Measurements from ENCODE around the gene PARD6G.

DNA sequence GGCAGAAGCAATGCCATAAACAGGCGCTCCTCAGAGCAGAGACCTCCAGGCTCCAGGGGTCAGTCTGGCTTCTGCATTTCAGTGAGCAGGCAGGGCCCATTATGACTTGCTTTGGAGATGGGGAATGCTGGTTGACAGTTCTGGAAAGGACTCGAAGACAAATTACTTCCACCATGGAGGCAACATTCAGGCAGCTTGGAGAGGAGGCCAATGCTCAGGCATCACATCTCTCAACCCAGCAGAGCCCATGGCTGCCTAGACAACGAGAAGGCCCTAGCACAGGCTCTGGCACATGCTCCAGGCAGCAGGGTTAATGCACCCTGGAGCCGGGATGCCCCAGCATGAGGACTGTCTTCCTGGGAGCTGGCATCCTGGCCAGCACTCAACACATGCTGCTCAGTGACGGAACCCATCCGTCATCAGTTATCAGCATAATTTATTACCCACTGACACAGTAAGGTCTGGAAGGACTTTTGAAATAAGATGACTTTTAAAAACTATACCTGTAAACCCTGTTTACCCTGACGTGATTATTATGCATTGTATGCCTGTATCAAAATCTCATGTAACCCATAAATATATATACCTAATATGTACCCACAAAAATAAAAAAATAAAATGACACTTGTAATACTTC lies 85.4 kb downstream of the PARD6G start:
- TF ChIP-seq, protein P1, sequence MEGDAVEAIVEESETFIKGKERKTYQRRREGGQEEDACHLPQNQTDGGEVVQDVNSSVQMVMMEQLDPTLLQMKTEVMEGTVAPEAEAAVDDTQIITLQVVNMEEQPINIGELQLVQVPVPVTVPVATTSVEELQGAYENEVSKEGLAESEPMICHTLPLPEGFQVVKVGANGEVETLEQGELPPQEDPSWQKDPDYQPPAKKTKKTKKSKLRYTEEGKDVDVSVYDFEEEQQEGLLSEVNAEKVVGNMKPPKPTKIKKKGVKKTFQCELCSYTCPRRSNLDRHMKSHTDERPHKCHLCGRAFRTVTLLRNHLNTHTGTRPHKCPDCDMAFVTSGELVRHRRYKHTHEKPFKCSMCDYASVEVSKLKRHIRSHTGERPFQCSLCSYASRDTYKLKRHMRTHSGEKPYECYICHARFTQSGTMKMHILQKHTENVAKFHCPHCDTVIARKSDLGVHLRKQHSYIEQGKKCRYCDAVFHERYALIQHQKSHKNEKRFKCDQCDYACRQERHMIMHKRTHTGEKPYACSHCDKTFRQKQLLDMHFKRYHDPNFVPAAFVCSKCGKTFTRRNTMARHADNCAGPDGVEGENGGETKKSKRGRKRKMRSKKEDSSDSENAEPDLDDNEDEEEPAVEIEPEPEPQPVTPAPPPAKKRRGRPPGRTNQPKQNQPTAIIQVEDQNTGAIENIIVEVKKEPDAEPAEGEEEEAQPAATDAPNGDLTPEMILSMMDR (IDR thresholded peaks at IDR 0.05) = no peak
- no peak for TF ChIP-seq POLR2A (IDR thresholded peaks at IDR 0.05)
